Body of pancreas (tissue), 4 donors: ENCODE measurements around the gene DOCK2. TPM values are rescaled to one million over a fixed set of nuclear protein-coding genes. Genes with fewer than 3 reads are reported as not detected.

Experiments
- ATAC-seq: fragments of 150-250 bp; one replicate; pipeline ENCODE4 v1.9.1; 2016
- DNase-seq, 4 donors: peaks; one replicate each; pipeline ENCODE4 v3.0.0-alpha.2; 2019
- H3K27ac ChIP-seq, 4 donors: fragments of 200-600 bp; sonication (generic); 1 replicate in 3 of 4; 2 replicates in 1 of 4; pipeline versions ENCODE4 v1.5.1 to v1.6.1; 2016 to 2019; ENCODE audit warnings: mild to moderate bottlenecking in 1 of 4, mixed read lengths in 1 of 4, moderate library complexity in 1 of 4
- H3K27me3 ChIP-seq, 2 donors: fragments of 200-600 bp; sonication (generic); one replicate each; pipeline ENCODE4 v1.6.0; 2016; ENCODE audit warnings: mild to moderate bottlenecking in 1 of 2
- H3K36me3 ChIP-seq, 2 donors: fragments of 200-600 bp; sonication (generic); replicated peaks in 1 of 2; 2 replicates each; pipeline ENCODE4 v1.5.1; 2016; ENCODE audit warnings: low read depth in 2 of 2; ENCODE audit not compliant: insufficient read depth in 1 of 2
- H3K4me1 ChIP-seq: fragments of 200-600 bp; sonication (generic); one replicate; pipeline ENCODE4 v1.6.0; 2016
- H3K4me3 ChIP-seq, 2 donors: fragments of 200-600 bp; sonication (generic); 1 replicate in 1 of 2; 2 replicates in 1 of 2; pipeline ENCODE4 v1.5.1; 2016 to 2019
- H3K9me3 ChIP-seq, 3 donors: fragments of 200-600 bp; sonication (generic); 1 replicate in 2 of 3; 2 replicates in 1 of 3; pipeline ENCODE4 v1.5.1; 2016
- POLR2A ChIP-seq, 3 donors: fragments of 450-650 bp; IDR thresholded peaks; one replicate each; pipeline ENCODE4 v1.6.1; 2016; ENCODE audit warnings: antibody characterized with exemption in 3 of 3, mild to moderate bottlenecking in 2 of 3
- WGBS, 2 donors: methylation state at CpG; one replicate each; pipeline ENCODE4 v1.1.5; 2017; 5-methylcytosine and 5-hydroxymethylcytosine counted together
- intact Hi-C: fragments of 100-400 bp; cut with DNase I; formaldehyde crosslinking; loops from one replicate; pipeline ENCODE4 v1.15.1; 2023
- total RNA-seq, 2 donors: library from RNA; depleted of rRNA; stranded (reverse); fragments of >200 nt; gene quantifications; one replicate each; pipeline ENCODE4 v1.1.0, GENCODE V29; 2016
- TF ChIP-seq, protein P1 (sequence below), 7 experiments: fragments of 450-650 bp in 4 of 7; fragments of 200-600 bp in 3 of 7; sonication (generic) in 3 of 7; IDR thresholded peaks; one replicate each; pipeline ENCODE4 v1.5.1; 2016 to 2019; ENCODE audit warnings: antibody characterized with exemption in 7 of 7

Gene DOCK2
- total RNA-seq, 2 donors from 2014 or later, result 3.1 to 7.6 TPM

DNA sequence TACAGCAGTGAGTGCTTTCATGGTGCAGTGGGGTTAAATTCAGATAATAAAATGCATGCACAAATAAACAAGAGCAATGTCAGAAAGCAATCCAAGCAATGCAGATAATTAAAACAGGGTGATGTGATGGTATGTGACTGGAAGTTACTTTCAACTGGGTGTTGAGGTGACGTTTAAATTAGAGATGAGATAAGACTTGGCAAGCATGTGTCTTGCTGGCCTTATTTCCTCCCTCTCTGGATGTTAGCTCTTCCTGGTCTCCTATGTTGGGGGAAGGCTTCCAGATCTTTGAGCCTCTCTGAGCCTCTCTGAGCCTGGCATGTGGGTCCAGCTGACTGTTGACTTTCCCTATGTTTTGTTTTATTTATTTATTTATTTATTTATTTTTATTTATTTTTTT, 54.4 kb downstream of the DOCK2 start:
- H3K9me3 ChIP-seq, result no peaks in the 10 kb centered on the region
- DNase-seq, result no peak
- no peaks in the 10 kb centered on the region for H3K36me3 ChIP-seq
- no peak overlapping the region for H3K27ac ChIP-seq
- intact Hi-C loops, result no loop called here
- 15 to 17% methylated on average over 1 of the region's 1 CpG for WGBS, 2 donors
- no peaks in the 10 kb centered on the region for H3K27me3 ChIP-seq
- H3K4me1 ChIP-seq, result no peaks in the 10 kb centered on the region
- TF ChIP-seq POLR2A (IDR thresholded peaks at IDR 0.05), result no peak
- TF ChIP-seq, protein P1, sequence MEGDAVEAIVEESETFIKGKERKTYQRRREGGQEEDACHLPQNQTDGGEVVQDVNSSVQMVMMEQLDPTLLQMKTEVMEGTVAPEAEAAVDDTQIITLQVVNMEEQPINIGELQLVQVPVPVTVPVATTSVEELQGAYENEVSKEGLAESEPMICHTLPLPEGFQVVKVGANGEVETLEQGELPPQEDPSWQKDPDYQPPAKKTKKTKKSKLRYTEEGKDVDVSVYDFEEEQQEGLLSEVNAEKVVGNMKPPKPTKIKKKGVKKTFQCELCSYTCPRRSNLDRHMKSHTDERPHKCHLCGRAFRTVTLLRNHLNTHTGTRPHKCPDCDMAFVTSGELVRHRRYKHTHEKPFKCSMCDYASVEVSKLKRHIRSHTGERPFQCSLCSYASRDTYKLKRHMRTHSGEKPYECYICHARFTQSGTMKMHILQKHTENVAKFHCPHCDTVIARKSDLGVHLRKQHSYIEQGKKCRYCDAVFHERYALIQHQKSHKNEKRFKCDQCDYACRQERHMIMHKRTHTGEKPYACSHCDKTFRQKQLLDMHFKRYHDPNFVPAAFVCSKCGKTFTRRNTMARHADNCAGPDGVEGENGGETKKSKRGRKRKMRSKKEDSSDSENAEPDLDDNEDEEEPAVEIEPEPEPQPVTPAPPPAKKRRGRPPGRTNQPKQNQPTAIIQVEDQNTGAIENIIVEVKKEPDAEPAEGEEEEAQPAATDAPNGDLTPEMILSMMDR (IDR thresholded peaks at IDR 0.05), result no peak
- H3K4me3 ChIP-seq, result no peak overlapping the region
- no peak for ATAC-seq

DNA sequence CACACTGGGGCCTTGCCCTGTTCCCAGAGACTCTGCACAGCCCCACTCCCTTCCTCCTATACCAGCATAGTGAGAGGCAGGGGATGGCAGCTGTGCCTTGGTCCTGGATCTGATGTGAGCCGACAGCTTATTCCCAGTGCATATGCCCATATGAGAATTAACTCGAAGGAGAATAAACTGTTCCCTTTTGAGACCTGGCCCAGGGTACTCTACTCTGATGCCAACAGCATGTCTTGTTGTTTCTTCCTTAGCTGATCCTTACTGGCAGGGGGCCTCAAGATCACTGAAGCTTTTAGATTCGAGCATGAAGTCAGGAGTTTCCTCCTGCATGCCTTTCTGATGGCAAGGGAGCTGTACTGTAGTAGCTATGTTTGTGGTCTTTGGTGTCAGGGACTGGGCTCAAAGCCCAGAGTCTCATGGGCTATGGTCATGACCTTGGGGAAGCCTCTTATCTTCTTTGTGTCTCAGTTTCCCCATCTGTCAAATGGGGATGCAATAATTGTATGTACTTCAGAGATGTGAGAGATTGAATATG, 57.1 kb downstream of the DOCK2 start:
- Histone ChIP-seq H3K36me3 (no peaks in the 10 kb centered on the region), H3K27me3 (no peaks in the 10 kb centered on the region), H3K4me3 (no peak overlapping the region), H3K27ac (no peak overlapping the region), H3K4me1 (no peaks in the 10 kb centered on the region), H3K9me3 (no peaks in the 10 kb centered on the region)
- DNase-seq, result no peak
- intact Hi-C loops, result no loop called here
- WGBS, 2 donors, result 53 to 71% methylated on average over 3 of the region's 3 CpGs
- no peak for ATAC-seq
- TF ChIP-seq, protein P1 (IDR thresholded peaks at IDR 0.05), result no peak
- TF ChIP-seq POLR2A (IDR thresholded peaks at IDR 0.05), result no peak

DNA sequence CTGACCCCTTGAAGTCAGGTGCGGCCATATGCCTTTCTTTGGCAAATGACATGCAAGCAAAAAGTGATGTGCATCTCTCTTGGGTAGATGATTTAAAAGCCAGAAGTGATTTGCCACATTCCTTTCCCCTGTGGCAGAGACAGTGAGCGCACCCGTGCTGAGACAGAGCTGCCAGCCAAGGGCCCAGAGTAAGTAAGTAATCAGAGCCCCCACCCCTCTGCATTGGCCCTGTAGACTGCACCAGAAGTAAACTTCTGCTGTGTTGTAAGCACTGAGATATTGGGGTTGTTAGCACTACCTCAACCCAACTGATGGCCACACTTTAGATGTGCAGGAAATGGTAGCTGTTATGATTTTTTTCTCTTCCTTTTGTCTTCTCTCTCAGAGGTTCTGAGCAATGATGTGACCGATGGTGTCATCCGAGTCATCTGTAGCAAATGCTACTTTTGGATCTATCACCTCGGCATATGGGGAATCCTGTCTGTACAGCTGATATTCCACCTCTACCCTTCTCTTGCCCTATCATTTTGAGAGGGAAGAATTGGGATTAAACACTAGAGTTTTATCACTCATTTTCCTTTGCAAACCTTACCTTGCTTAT, 58.0 kb downstream of the DOCK2 start:
- no peaks in the 10 kb centered on the region for H3K27me3 ChIP-seq
- 71 to 78% methylated on average over 6 of the region's 6 CpGs for WGBS, 2 donors
- H3K4me3 ChIP-seq, result no peak overlapping the region
- no peak for DNase-seq
- intact Hi-C loops, result no loop called here
- no peaks in the 10 kb centered on the region for H3K36me3 ChIP-seq
- no peak for TF ChIP-seq POLR2A (IDR thresholded peaks at IDR 0.05)
- TF ChIP-seq, protein P1 (IDR thresholded peaks at IDR 0.05), result no peak
- no peak overlapping the region for H3K27ac ChIP-seq
- no peaks in the 10 kb centered on the region for H3K9me3 ChIP-seq
- no peak for ATAC-seq
- H3K4me1 ChIP-seq, result no peaks in the 10 kb centered on the region

DNA sequence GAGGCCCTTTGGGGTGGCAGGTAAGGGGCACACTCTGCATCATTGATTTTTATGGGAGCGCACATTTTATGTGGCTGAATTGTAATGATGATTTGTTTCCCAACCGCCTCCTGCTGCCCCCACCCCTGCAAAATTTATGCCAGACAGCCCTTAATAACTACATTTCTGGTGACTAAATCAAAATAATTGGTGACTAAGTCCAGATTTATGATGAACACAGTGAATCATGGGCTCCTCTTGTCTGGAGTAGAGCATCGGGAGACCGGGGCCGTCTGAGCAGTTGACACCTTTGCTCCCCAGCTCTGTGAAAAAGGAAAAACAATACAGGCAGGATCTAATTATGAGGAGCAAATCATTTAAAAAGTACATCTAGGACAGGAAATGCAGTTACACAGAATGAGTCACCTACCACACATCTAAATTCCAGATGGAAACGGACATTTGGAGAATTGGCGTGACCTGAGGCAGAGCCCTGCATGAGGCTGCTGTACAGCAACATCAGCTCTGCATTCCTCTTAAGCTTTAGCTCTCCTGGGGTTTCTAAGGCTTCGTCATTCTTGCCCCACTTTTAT, 58.9 kb downstream of the DOCK2 start:
- WGBS, 2 donors, result 55 to 64% methylated on average over 8 of the region's 8 CpGs
- ATAC-seq, result no peak
- no peak for TF ChIP-seq POLR2A (IDR thresholded peaks at IDR 0.05)
- TF ChIP-seq, protein P1 (IDR thresholded peaks at IDR 0.05), result no peak
- no peaks in the 10 kb centered on the region for H3K27me3 ChIP-seq
- no peaks in the 10 kb centered on the region for H3K9me3 ChIP-seq
- H3K36me3 ChIP-seq, result no peaks in the 10 kb centered on the region
- H3K4me1 ChIP-seq, result no peaks in the 10 kb centered on the region
- H3K27ac ChIP-seq, result no peak overlapping the region
- no peak overlapping the region for H3K4me3 ChIP-seq
- peak in 1 of 4 donors; percentile 14 for DNase-seq
- intact Hi-C loops, result no loop called here
